Activated T-cell treated with anti-CD3 and anti-CD28 coated beads for 1 hour (primary cell): ENCODE results near the gene TNXB.
A peak's percentile ranks its signal among the peaks of the same experiment; 100 is the strongest.
"Not testable (repeated sequence)": the region's sequence is repeated elsewhere in the genome, so short reads cannot be mapped to it uniquely, and the experiment has no call there.

Experiments used
- DNase-seq: peaks from one replicate; pipeline ENCODE4 v3.0.0-alpha.2; 2020; ENCODE audit warnings: low read depth

Gene TNXB

GRCh38 chr6:32112431-32112980 is 3.4 kb upstream of the TNXB start:
- DNase-seq: no peak

- DNase-seq: no peak
These were observed 2.4 kb upstream of the TNXB start for GRCh38 chr6:32111424-32112066.

GRCh38 chr6:32110632-32111031 is 1.5 kb upstream of the TNXB start:
- DNase-seq: no peak

GRCh38 chr6:32109765-32110160 is 625 bp upstream of the TNXB start:
- no peak for DNase-seq

- no peak for DNase-seq
These were observed 418 bp downstream of the TNXB start for GRCh38 chr6:32108727-32109113.

GRCh38 chr6:32108094-32108627 is 977 bp downstream of the TNXB start:
- no peak for DNase-seq

- no peak for DNase-seq
These were observed 1.7 kb downstream of the TNXB start for GRCh38 chr6:32107406-32107805.

- no peak for DNase-seq
These were observed 3.7 kb downstream of the TNXB start for GRCh38 chr6:32105433-32105832.

- DNase-seq: no peak
These were observed 6.9 kb downstream of the TNXB start for GRCh38 chr6:32102255-32102654.

- DNase-seq: not testable (repeated sequence)
These were observed 8.9 kb downstream of the TNXB start for GRCh38 chr6:32100251-32100650.

- no peak for DNase-seq
These were observed 11.8 kb downstream of the TNXB start for GRCh38 chr6:32097364-32097763.

- DNase-seq: no peak
These were observed 12.5 kb downstream of the TNXB start for GRCh38 chr6:32096394-32097258.

- DNase-seq: no peak
These were observed 13.1 kb downstream of the TNXB start for GRCh38 chr6:32096087-32096393.

- no peak for DNase-seq
These were observed 13.6 kb downstream of the TNXB start for GRCh38 chr6:32095338-32096086.

GRCh38 chr6:32092760-32093497 is 16.2 kb downstream of the TNXB start:
- no peak for DNase-seq

- DNase-seq: no peak
These were observed 19.9 kb downstream of the TNXB start for GRCh38 chr6:32089082-32089828.

GRCh38 chr6:32088487-32089049 is 20.6 kb downstream of the TNXB start:
- DNase-seq: no peak

- peak; percentile 61 for DNase-seq
These were observed 21.3 kb downstream of the TNXB start for GRCh38 chr6:32087574-32088486.
